ENCODE results near the gene IGSF21. TPM values are rescaled to one million over a fixed set of nuclear protein-coding genes. Genes with fewer than 3 reads are reported as not detected.

IGSF21 gene
- total and polyA plus RNA-seq, 2 of the 8 experiments (the other 6 are each of a cell fraction or from before 2014, with no cell fraction given): 22.5 to 28.5 TPM

DNA sequence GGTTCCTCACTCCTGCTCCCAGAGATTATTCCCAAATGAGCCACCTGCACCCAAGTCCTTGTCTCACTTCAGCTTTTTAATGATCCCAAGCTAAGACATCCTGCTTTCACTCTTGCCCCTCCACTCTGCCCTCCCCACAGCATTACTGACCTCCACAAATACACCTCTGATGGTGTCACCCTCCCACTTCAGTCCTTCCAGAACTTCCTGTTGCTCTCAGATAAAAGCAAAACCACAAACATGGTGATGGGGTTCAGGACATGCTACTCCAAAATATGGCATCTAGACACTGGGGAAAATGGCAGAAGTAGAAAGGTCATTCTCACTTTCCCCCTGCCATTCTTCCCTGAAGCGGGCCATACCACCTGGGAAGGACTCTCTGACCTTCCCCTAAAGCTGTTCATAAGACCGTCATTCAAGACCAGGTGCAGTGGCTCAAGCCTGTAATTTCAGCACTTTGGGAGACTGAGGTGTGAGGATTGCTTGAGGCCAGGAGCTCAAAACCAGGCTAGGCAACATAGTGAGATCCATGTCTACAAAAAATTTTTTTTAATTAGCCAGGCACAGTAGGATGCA lies 307.4 kb downstream of the IGSF21 start:
- H3K18ac ChIP-seq (ENCODE audit: extremely low read depth, low read length): peak overlapping the region; percentile 64
- no peak overlapping the region for H3K4me2 ChIP-seq (ENCODE audit: insufficient read depth in 1 of 2, low read depth in 2 of 2, low read length in 2 of 2)
- peak overlapping the region; percentile 70 for H4K91ac ChIP-seq (replicated peaks; ENCODE audit: insufficient read length, low read length)
- no peak for FAIRE-seq
- H3K23ac ChIP-seq (ENCODE audit: insufficient read length): no peak overlapping the region
- ChIA-PET POLR2A (ENCODE audit: partially characterized antibody) (interaction anchor here (1.1 kb wide), 1 partner anchor 14 kb away, joined by 3 read pairs; no protein-coding TSS in a partner anchor), CTCF (ENCODE audit: partially characterized antibody) (interaction anchor here (0.7 to 2.1 kb wide), 6 partner anchors 26 to 652 kb away, joined by 3 to 7 read pairs (median 3); no protein-coding TSS in a partner anchor)
- no peak overlapping the region for H2AFZ ChIP-seq (ENCODE audit: low read length)
- peak overlapping the region; percentile 98; the same call in 1 of the 2 replicates for H2BK12ac ChIP-seq (ENCODE audit: low read depth, low read length)
- no peaks in the 10 kb centered on the region for H4K20me1 ChIP-seq (replicated peaks in 1 of 2; ENCODE audit: control insufficient read depth in 1 of 2, insufficient read depth in 2 of 2, low read length in 2 of 2)
- 86% methylated on average over 2 of the region's 2 CpGs; no CpG with 5 or more reads in 1 of the 2 experiments for WGBS, 2 experiments (ENCODE audit: extremely low coverage in 1 of 2, insufficient coverage in 1 of 2, insufficient read length in 1 of 2, insufficient replicate concordance in 2 of 2, low coverage in 1 of 2, low lambda C conversion rate in 2 of 2, missing lambda C conversion rate in 1 of 2)
- H3K27ac ChIP-seq (ENCODE audit: low read depth, low read length): no peak overlapping the region
- no peak overlapping the region for H3K14ac ChIP-seq (ENCODE audit: insufficient read length)
- H3K4me3 ChIP-seq (ENCODE audit: extremely low read depth in 1 of 4, insufficient read depth in 2 of 4, low read depth in 3 of 4, low read length in 4 of 4): no peak overlapping the region
- peak overlapping the region; percentile 36 for H2BK120ac ChIP-seq (replicated peaks; ENCODE audit: low read depth, low read length)
- peak overlapping the region; percentile 85; the same call in 1 of the 2 replicates for H2BK5ac ChIP-seq (ENCODE audit: low read depth, low read length)
- H2BK15ac ChIP-seq (ENCODE audit: low read length): peak overlapping the region; percentile 48
- no peaks in the 10 kb centered on the region for H3K79me2 ChIP-seq (ENCODE audit: control insufficient read depth in 1 of 2, insufficient read depth in 2 of 2, low read length in 2 of 2)
- no peaks in the 10 kb centered on the region for H3K27me3 ChIP-seq (replicated peaks in 1 of 4; ENCODE audit: control insufficient read depth in 3 of 4, extremely low read depth in 1 of 4, insufficient read depth in 3 of 4, low read length in 3 of 4)
- H3K4me1 ChIP-seq (replicated peaks in 1 of 4; ENCODE audit: control insufficient read depth in 3 of 4, insufficient read depth in 4 of 4, low read length in 3 of 4): peaks cover 17 to 38% (median 26%) of the 10 kb centered on the region in 4 experiments
- H4K5ac ChIP-seq (ENCODE audit: insufficient read length, low read depth, low read length): no peak overlapping the region
- no peak for DNase-seq (ENCODE audit: low read depth in 1 of 2, low spot score in 2 of 2)
- H2AK5ac ChIP-seq (ENCODE audit: low read depth, low read length): peak overlapping the region; percentile 66
- no peak overlapping the region for H3K9ac ChIP-seq (replicated peaks in 1 of 4; ENCODE audit: extremely low read depth in 1 of 4, low read depth in 3 of 4, low read length in 3 of 4)
- no peak overlapping the region for H3K4ac ChIP-seq (replicated peaks; ENCODE audit: insufficient read length, low read depth, low read length)
- H3K9me3 ChIP-seq (ENCODE audit: insufficient read depth in 2 of 2, low read depth in 1 of 2, low read length in 1 of 2): no peaks in the 10 kb centered on the region
- H3K36me3 ChIP-seq (ENCODE audit: control insufficient read depth in 2 of 4, insufficient read depth in 4 of 4, low read length in 3 of 4): no peaks in the 10 kb centered on the region; a peak in 1 of 8 replicates
- peaks cover 3% of the 10 kb centered on the region; the same call in 1 of the 2 replicates for H3K23me2 ChIP-seq (ENCODE audit: low read depth, low read length)
- H3K79me1 ChIP-seq (ENCODE audit: low read depth, low read length): no peaks in the 10 kb centered on the region
- no peak for TF ChIP-seq GABPA (IDR thresholded peaks at IDR 0.05; ENCODE audit: borderline replicate concordance, insufficient read depth, low read length)
- no peak for TF ChIP-seq HDAC6 (IDR thresholded peaks at IDR 0.05; ENCODE audit: low read depth, low read length)
- TF ChIP-seq FOSL1 (IDR thresholded peaks at IDR 0.05; ENCODE audit: insufficient read depth, low read depth, low read length): no peak
- no peak for TF ChIP-seq RAD21 (IDR thresholded peaks at IDR 0.05 in 1 of 2, conservative IDR thresholded peaks at IDR 0.05 in 1 of 2; ENCODE audit: low read depth in 2 of 2, low read length in 2 of 2)
- no peak for TF ChIP-seq CBX5 (IDR thresholded peaks at IDR 0.05; ENCODE audit: low read depth, low read length)
- TF ChIP-seq SIX5 (IDR thresholded peaks at IDR 0.05; ENCODE audit: low read depth, low read length): no peak
- TF ChIP-seq EGR1 (IDR thresholded peaks at IDR 0.05; ENCODE audit: borderline replicate concordance, low read depth, low read length): no peak
- no peak overlapping the region for H4K8ac ChIP-seq (ENCODE audit: extremely low read depth, insufficient read depth, low read length)
- no peak overlapping the region for H3K56ac ChIP-seq (replicated peaks; ENCODE audit: insufficient read length, low read depth, low read length)
- peak overlapping the region; percentile 83 for H2BK20ac ChIP-seq (ENCODE audit: low read length)
